Esophagus squamous epithelium (tissue), 4 donors: ENCODE results near the gene TTC3.

ENCODE experiments used
- CTCF ChIP-seq, 6 experiments: fragments of 450-650 bp in 4 of 6; fragments of 200-600 bp in 2 of 6; sonication (generic) in 2 of 6; IDR thresholded peaks; one replicate each; pipeline ENCODE4 v1.5.1; 2016 to 2019; ENCODE audit warnings: antibody characterized with exemption in 6 of 6, mild to moderate bottlenecking in 4 of 6, moderate library complexity in 4 of 6
- POLR2A ChIP-seq, 4 donors: fragments of 450-650 bp; IDR thresholded peaks; one replicate each; pipeline ENCODE4 v1.6.1; 2017; ENCODE audit warnings: antibody characterized with exemption in 4 of 4, mild to moderate bottlenecking in 4 of 4, moderate library complexity in 3 of 4

DNA sequence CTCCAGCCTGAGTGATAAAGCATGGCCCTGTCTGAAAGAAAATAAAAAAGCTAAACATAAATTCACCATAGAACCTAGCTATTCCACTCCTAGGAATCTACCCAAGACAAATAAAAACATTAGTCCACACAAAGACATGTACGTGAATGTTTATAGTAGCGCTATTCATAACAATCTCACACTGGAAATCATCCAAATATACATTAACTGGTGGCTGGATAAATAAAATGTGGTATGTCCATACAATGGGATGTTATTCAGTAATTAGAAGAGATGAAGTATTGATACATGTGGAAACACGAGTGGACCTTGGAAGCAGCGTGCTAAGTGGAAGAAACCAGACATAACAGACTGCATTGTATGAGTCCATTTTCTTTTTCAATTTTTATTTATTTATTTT is 36.9 kb upstream of the TTC3 start:
- TF ChIP-seq POLR2A (IDR thresholded peaks at IDR 0.05) = no peak
- no peak for TF ChIP-seq CTCF (IDR thresholded peaks at IDR 0.05)
